Nucleus accumbens (tissue), 56 donors: ENCODE results near the gene THSD8.
"Not testable (repeated sequence)": the region's sequence is repeated elsewhere in the genome, so short reads cannot be mapped to it uniquely, and the experiment has no call there.

Experiments
- DNase-seq, 56 donors: peaks; one replicate each; lab custom pipeline; 2025; lab: John Stamatoyannopoulos, UW

THSD8 gene

GRCh38 chr19:12843999-12844732, 42.3 kb downstream of the THSD8 start:
- DNase-seq, result no peak

- not testable (repeated sequence) for DNase-seq
Measured at GRCh38 chr19:12846613-12847012, 44.7 kb downstream of the THSD8 start.

DNA sequence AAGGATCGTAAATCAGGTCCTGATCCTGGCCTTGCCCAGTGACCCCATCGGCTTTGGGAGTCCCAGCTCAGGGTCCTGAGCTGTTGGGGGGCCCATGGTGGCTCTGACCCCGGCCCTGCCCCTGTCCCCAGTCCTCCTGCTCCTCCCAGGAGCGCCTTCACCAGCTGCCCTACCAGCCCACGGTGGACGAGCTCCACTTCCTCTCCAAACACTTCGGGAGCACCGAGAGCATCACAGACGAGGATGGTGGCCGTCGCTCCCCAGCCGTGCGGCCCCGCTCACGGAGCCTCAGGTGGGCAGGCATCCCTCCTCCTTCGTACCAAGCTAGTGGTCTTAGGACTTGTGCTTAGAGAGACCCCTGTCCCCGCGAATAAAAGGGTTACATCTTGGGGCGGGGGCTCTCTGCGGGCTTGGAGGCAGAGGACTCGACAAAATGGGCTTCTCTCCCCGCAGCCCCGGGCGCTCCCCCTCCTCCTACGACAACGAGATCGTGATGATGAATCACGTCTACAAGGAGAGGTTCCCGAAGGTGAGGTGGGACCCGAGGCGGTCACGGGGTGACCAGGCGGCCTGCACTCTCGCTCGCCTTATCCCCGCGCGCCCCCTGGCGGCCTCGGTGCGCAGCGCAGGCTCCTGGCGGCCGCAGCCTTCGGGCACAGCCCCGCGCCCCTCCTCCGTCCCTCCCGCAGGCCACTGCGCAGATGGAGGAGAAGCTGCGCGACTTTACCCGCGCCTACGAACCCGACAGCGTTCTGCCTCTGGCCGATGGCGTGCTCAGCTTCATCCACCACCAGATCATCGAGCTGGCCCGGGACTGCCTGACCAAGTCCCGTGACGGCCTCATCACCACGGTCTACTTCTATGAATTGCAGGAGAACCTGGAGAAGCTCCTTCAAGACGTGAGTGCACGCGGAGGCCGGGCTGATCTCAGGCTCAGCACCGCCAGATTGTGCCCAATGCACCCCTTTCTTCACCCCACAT, 45.6 kb downstream of the THSD8 start:
- peak in 51 of 56 donors; percentile 6 to 91 (median 66) for DNase-seq
